IPS-18a (cell line): Measurements from ENCODE around the gene FSHB.
"Not testable (repeated sequence)": the region's sequence is repeated elsewhere in the genome, so short reads cannot be mapped to it uniquely, and the experiment has no call there.

Experiments
- H3K27ac ChIP-seq: one replicate; pipeline ENCODE4 v1.5.1; 2013; ENCODE audit warnings: low read length
- H3K27me3 ChIP-seq: one replicate; pipeline ENCODE4 v1.6.1; 2013; ENCODE audit warnings: mild to moderate bottlenecking, low read length; ENCODE audit not compliant: control insufficient read depth, insufficient read depth
- H3K36me3 ChIP-seq: one replicate; pipeline ENCODE4 v1.6.1; 2013; ENCODE audit warnings: low read depth, low read length; ENCODE audit not compliant: control insufficient read depth
- H3K4me1 ChIP-seq: one replicate; pipeline ENCODE4 v1.6.1; 2013; ENCODE audit warnings: low read depth, low read length; ENCODE audit not compliant: control insufficient read depth
- H3K4me3 ChIP-seq: one replicate; pipeline ENCODE4 v1.5.1; 2013; ENCODE audit warnings: low read length
- H3K9ac ChIP-seq: one replicate; pipeline ENCODE4 v1.6.1; 2013; ENCODE audit warnings: mild to moderate bottlenecking, low read length, moderate library complexity
- H3K9me3 ChIP-seq: one replicate; pipeline ENCODE4 v1.6.1; 2013; ENCODE audit warnings: low read depth, low read length; ENCODE audit not compliant: control insufficient read depth

Gene FSHB

DNA sequence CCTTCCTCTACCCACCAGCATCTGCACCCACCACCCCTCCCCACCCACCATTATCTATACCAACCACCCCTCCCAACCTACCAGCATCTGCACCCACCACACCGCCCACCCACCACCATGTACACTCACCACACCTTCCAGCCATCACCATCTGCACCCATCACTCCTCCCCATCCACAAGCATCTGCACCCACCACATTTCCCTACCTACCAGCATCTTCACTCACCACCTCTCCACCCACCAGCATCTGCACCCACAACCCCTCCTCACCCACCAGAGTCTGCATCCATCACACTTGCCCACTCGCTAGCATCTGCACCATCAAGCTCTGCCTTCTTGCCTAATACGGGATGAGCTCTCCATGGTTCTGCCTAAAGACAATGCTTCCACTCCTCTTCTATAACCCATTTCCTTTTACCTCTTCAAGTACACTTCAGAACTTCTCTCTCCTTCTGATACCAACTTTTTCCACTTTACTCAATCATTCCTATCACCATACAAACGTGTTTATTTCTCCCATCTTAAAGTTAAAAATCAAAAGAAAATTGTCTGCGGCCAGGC is 2.4 kb upstream of the FSHB start:
- Histone ChIP-seq H3K27ac (no peak overlapping the region), H3K9me3 (peaks cover 6% of the 10 kb centered on the region), H3K4me3 (no peak overlapping the region), H3K27me3 (no peaks in the 10 kb centered on the region), H3K9ac (no peak overlapping the region), H3K4me1 (no peaks in the 10 kb centered on the region), H3K36me3 (no peaks in the 10 kb centered on the region)

DNA sequence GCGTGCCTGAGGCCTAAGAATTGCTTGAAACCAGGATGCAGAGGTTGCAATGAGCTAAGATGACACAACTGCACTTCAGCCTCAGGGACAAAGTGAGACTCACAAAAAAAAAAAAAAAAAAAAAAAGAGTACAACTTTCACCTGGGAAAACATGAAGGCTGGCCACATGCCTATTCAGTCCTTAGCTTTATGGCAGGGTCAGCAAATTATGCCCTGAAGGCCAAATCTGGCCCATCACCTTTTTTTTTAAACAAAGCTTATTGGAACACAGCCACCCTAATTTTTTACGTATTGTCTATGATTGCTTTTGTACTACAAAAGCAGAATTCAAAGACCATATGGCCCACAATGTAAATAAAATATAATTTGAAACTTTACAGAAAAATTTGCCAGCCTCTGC is 8.2 kb downstream of the FSHB start:
- Histone ChIP-seq H3K9ac (no peak overlapping the region), H3K9me3 (no peaks in the 10 kb centered on the region)

GRCh38 chr11:30244265-30244664 is 13.5 kb downstream of the FSHB start:
- Histone ChIP-seq H3K9me3 (no peaks in the 10 kb centered on the region), H3K36me3 (no peaks in the 10 kb centered on the region), H3K4me1 (no peaks in the 10 kb centered on the region), H3K27ac (no peak overlapping the region), H3K4me3 (no peak overlapping the region), H3K9ac (no peak overlapping the region), H3K27me3 (no peaks in the 10 kb centered on the region)

More for the DNA sequence above, 8.2 kb downstream of the FSHB start:
- Histone ChIP-seq H3K4me1 (no peaks in the 10 kb centered on the region), H3K4me3 (no peak overlapping the region), H3K27me3 (no peaks in the 10 kb centered on the region), H3K27ac (no peak overlapping the region), H3K36me3 (no peaks in the 10 kb centered on the region)

- H3K4me3 ChIP-seq: no peak overlapping the region
- no peaks in the 10 kb centered on the region for H3K36me3 ChIP-seq
- H3K9ac ChIP-seq: no peak overlapping the region
- H3K27ac ChIP-seq: no peak overlapping the region
- H3K4me1 ChIP-seq: no peaks in the 10 kb centered on the region
- no peaks in the 10 kb centered on the region for H3K9me3 ChIP-seq
- no peaks in the 10 kb centered on the region for H3K27me3 ChIP-seq
Observed at GRCh38 chr11:30245621-30246020, 14.8 kb downstream of the FSHB start.

GRCh38 chr11:30254307-30255298 is 23.8 kb downstream of the FSHB start:
- no peaks in the 10 kb centered on the region for H3K9me3 ChIP-seq
- H3K27me3 ChIP-seq: no peaks in the 10 kb centered on the region
- no peak overlapping the region for H3K4me3 ChIP-seq
- H3K4me1 ChIP-seq: no peaks in the 10 kb centered on the region
- H3K9ac ChIP-seq: no peak overlapping the region
- H3K27ac ChIP-seq: no peak overlapping the region
- no peaks in the 10 kb centered on the region for H3K36me3 ChIP-seq

- Histone ChIP-seq H3K36me3 (no peaks in the 10 kb centered on the region), H3K27ac (no peak overlapping the region), H3K9ac (no peak overlapping the region), H3K4me3 (no peak overlapping the region), H3K27me3 (no peaks in the 10 kb centered on the region), H3K9me3 (no peaks in the 10 kb centered on the region), H3K4me1 (no peaks in the 10 kb centered on the region)
Observed at GRCh38 chr11:30255637-30256036, 24.8 kb downstream of the FSHB start.

- no peaks in the 10 kb centered on the region for H3K36me3 ChIP-seq
- H3K27me3 ChIP-seq: no peaks in the 10 kb centered on the region
- H3K9me3 ChIP-seq: no peaks in the 10 kb centered on the region
- H3K4me3 ChIP-seq: no peak overlapping the region
- no peaks in the 10 kb centered on the region for H3K4me1 ChIP-seq
- no peak overlapping the region for H3K9ac ChIP-seq
- H3K27ac ChIP-seq: no peak overlapping the region
Observed at GRCh38 chr11:30257058-30257457, 26.2 kb downstream of the FSHB start.

DNA sequence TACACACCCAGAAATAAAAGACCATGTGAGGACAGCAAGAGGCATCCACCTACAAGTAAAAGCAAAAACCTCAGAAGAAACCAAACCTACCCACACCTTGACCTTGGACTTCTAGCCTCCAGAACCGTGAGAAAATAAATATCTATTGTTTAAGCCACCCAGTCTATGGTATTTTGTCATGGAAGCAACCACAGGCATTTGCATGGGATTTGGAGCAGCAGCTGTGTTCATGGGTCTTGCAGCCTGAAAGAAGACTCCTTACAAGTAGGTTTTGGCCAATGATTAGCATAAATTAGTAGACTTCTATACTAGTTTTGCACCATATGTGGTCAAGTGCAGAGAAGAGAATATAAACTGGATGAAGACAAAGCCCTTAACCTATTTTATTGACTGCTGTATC is 27.9 kb downstream of the FSHB start:
- H3K9me3 ChIP-seq: no peaks in the 10 kb centered on the region
- H3K9ac ChIP-seq: no peak overlapping the region
- H3K27me3 ChIP-seq: no peaks in the 10 kb centered on the region
- H3K4me3 ChIP-seq: no peak overlapping the region
- H3K27ac ChIP-seq: no peak overlapping the region
- H3K4me1 ChIP-seq: no peaks in the 10 kb centered on the region
- no peaks in the 10 kb centered on the region for H3K36me3 ChIP-seq

- Histone ChIP-seq H3K9me3 (no peaks in the 10 kb centered on the region), H3K27me3 (no peaks in the 10 kb centered on the region), H3K9ac (no peak overlapping the region)
Observed at GRCh38 chr11:30260813-30261212, 30.0 kb downstream of the FSHB start.

DNA sequence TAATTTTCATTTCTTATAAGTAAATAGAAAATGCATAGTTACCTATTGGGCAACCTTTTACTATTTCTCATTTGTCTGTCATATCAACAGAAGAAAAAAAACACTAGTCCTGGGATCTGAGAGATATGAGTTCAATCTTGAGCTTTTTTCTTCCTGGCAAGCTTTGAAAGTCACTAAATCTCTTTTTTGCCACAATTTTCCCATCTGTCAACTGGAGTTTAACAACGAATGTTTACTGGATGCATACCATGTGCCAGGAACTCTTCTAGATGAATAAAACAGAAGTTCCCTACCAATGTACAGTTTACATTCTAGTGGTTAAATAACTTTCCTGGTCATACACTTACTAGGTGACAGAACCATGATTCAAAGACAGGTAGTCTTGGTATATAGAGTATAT is 31.0 kb downstream of the FSHB start:
- Histone ChIP-seq H3K36me3 (no peaks in the 10 kb centered on the region), H3K4me1 (no peaks in the 10 kb centered on the region), H3K4me3 (no peak overlapping the region), H3K9me3 (no peaks in the 10 kb centered on the region), H3K27ac (no peak overlapping the region), H3K9ac (no peak overlapping the region), H3K27me3 (no peaks in the 10 kb centered on the region)

More at GRCh38 chr11:30260813-30261212, 30.0 kb downstream of the FSHB start:
- Histone ChIP-seq H3K4me1 (no peaks in the 10 kb centered on the region), H3K36me3 (no peaks in the 10 kb centered on the region), H3K27ac (no peak overlapping the region), H3K4me3 (no peak overlapping the region)

- H3K4me3 ChIP-seq, H3K9me3 ChIP-seq, H3K27ac ChIP-seq, H3K27me3 ChIP-seq, H3K36me3 ChIP-seq, H3K9ac ChIP-seq, H3K4me1 ChIP-seq: not testable (repeated sequence)
Observed at GRCh38 chr11:30268638-30269037, 37.8 kb downstream of the FSHB start.

DNA sequence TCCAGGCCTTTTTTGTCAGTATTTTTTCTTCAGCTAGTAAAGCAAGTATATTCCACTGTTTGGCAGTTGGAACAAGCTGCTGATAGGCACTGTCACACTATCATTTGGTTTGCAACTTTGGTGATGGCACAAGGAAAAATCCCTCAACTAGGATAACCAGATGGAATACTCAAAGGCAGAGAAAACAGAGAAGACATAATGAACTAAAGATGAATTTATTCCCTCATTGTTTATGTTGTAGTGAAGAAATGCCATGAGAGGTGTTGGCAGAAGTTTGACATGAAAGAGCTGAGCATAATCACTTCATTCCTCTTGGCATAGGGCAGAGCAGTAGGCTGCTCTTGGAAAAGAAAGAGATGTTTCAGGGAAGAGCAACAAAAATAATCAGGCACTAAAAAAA is 39.9 kb downstream of the FSHB start:
- Histone ChIP-seq H3K9ac (no peak overlapping the region), H3K27ac (no peak overlapping the region), H3K9me3 (peaks cover 2% of the 10 kb centered on the region), H3K36me3 (no peaks in the 10 kb centered on the region), H3K4me1 (no peaks in the 10 kb centered on the region), H3K4me3 (no peak overlapping the region), H3K27me3 (no peaks in the 10 kb centered on the region)
